ENCODE measurements around the gene ARFGEF2. TPM values are rescaled to one million over a fixed set of nuclear protein-coding genes. Genes with fewer than 3 reads are reported as not detected.
"Not testable (repeated sequence)": the region's sequence is repeated elsewhere in the genome, so short reads cannot be mapped to it uniquely, and the experiment has no call there.

The ARFGEF2 gene
- total RNA-seq, 1 donor from 2014 or later = 16.6 TPM

DNA sequence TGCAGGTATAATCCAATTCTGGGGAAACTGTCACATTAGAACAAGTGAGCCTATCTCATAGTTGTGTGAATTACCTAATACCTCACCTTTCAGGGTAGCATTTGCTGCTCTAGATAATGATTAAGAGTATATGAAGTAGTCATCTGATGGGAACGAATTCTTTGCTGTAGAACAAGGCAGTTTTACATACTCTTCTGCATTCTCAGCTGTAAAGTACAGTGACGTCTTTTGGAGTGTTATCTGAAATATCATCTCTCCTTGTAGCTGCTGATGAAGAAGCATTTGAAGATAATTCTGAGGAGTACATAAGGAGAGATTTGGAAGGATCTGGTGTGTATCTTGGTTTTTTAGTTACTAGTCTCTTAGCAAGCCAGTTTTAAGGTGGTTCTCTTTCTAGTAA lies 153.0 kb downstream of the ARFGEF2 start:
- Histone ChIP-seq H3K27ac (no peak overlapping the region), H2AFZ (replicated peaks) (no peak overlapping the region), H3K9me3 (ENCODE audit: low read depth) (no peaks in the 10 kb centered on the region), H3K79me2 (ENCODE audit: low read depth) (peaks cover 25% of the 10 kb centered on the region), H3K36me3 (peaks cover 56% of the 10 kb centered on the region), H3F3A (ENCODE audit: low read depth) (peaks cover 17% of the 10 kb centered on the region), H3K9ac (no peak overlapping the region), H4K20me1 (ENCODE audit: low read depth) (peaks cover 15% of the 10 kb centered on the region), H3K4me1 (no peaks in the 10 kb centered on the region), H3K27me3 (no peaks in the 10 kb centered on the region), H3K4me2 (no peak overlapping the region), H3K4me3 (no peak overlapping the region)
- Mint-ChIP-seq H3K27me3 (ENCODE audit: insufficient read depth, low read depth) (no peaks in the 10 kb centered on the region), H3K27ac (no peak overlapping the region), H3K4me1 (no peaks in the 10 kb centered on the region), H3K4me3 (no peak overlapping the region), H3K9me3 (no peaks in the 10 kb centered on the region), H3K36me3 (peaks cover 31% of the 10 kb centered on the region)
- TF ChIP-seq EZH2phosphoT487 (IDR thresholded peaks at IDR 0.05) (no peak), EZH2 (IDR thresholded peaks at IDR 0.05) (no peak)
- TF ChIP-seq, protein P1, sequence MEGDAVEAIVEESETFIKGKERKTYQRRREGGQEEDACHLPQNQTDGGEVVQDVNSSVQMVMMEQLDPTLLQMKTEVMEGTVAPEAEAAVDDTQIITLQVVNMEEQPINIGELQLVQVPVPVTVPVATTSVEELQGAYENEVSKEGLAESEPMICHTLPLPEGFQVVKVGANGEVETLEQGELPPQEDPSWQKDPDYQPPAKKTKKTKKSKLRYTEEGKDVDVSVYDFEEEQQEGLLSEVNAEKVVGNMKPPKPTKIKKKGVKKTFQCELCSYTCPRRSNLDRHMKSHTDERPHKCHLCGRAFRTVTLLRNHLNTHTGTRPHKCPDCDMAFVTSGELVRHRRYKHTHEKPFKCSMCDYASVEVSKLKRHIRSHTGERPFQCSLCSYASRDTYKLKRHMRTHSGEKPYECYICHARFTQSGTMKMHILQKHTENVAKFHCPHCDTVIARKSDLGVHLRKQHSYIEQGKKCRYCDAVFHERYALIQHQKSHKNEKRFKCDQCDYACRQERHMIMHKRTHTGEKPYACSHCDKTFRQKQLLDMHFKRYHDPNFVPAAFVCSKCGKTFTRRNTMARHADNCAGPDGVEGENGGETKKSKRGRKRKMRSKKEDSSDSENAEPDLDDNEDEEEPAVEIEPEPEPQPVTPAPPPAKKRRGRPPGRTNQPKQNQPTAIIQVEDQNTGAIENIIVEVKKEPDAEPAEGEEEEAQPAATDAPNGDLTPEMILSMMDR (IDR thresholded peaks at IDR 0.05) = no peak
- no peak for DNase-seq (ENCODE audit: low spot score)

DNA sequence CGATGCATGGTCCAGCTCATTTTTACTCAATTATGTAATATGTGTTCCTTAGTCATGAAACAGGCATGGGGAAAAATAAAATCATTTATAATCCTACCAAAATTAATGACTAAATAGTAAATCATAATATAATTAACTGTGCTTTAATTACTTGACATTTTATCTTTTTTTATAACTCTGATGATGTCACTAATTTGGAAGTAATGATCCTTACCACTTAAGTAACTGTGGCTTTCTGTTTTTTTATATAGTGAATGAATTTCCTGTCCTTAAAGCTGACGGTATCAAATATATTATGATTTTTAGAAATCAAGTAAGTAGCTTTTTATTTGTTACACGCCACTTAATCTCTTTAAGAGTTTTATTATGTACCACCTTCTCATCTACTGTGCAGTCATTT lies 156.8 kb downstream of the ARFGEF2 start:
- peaks cover 15% of the 10 kb centered on the region for H4K20me1 ChIP-seq (ENCODE audit: low read depth)
- H3K4me1 ChIP-seq = no peaks in the 10 kb centered on the region
- no peak overlapping the region for H3K27ac Mint-ChIP-seq
- H3K27me3 ChIP-seq = no peaks in the 10 kb centered on the region
- TF ChIP-seq, protein P1 (IDR thresholded peaks at IDR 0.05) = no peak
- DNase-seq (ENCODE audit: low spot score) = no peak
- H3K4me3 Mint-ChIP-seq = no peak overlapping the region
- no peak overlapping the region for H3K9ac ChIP-seq
- no peaks in the 10 kb centered on the region for H3K4me1 Mint-ChIP-seq
- H2AFZ ChIP-seq (replicated peaks) = no peak overlapping the region
- H3K9me3 Mint-ChIP-seq = no peaks in the 10 kb centered on the region
- no peak overlapping the region for H3K27ac ChIP-seq
- peaks cover 28% of the 10 kb centered on the region for H3K36me3 Mint-ChIP-seq
- no peak overlapping the region for H3K4me2 ChIP-seq
- H3K79me2 ChIP-seq (ENCODE audit: low read depth) = peaks cover 6% of the 10 kb centered on the region
- peaks cover 34% of the 10 kb centered on the region for H3K36me3 ChIP-seq
- H3K9me3 ChIP-seq (ENCODE audit: low read depth) = no peaks in the 10 kb centered on the region
- peaks cover 7% of the 10 kb centered on the region for H3F3A ChIP-seq (ENCODE audit: low read depth)
- no peaks in the 10 kb centered on the region for H3K27me3 Mint-ChIP-seq (ENCODE audit: insufficient read depth, low read depth)
- no peak overlapping the region for H3K4me3 ChIP-seq

DNA sequence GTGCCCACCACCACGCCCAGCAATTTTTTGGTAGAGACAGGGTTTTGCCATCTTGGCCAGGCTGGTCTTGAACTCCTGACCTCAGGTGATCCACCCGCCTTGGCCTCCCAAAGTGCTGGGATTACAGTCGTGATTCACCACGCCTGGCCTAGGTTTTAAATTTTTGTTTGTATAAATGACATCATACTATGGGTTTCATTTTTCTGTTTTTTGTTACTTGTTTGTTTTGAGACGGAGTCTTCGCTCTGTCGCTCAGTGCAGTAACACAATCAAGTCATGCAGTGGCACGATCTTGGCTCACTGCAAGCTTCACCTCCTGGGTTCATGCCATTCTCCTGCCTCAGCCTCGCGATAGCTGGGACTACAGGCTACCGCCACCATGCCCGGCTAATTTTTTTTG lies 160.8 kb downstream of the ARFGEF2 start:
- H3K4me3 Mint-ChIP-seq; H3K9me3 Mint-ChIP-seq; H3K9me3 ChIP-seq (ENCODE audit: low read depth); H3K9ac ChIP-seq; H3F3A ChIP-seq (ENCODE audit: low read depth); H3K4me2 ChIP-seq; H3K27me3 Mint-ChIP-seq (ENCODE audit: insufficient read depth, low read depth); H4K20me1 ChIP-seq (ENCODE audit: low read depth); H3K4me3 ChIP-seq; H3K27ac ChIP-seq; H3K4me1 Mint-ChIP-seq; DNase-seq (ENCODE audit: low spot score); H3K27me3 ChIP-seq; H3K27ac Mint-ChIP-seq; H2AFZ ChIP-seq (replicated peaks); H3K4me1 ChIP-seq: not testable (repeated sequence)
- peaks cover 16% of the 10 kb centered on the region for H3K79me2 ChIP-seq (ENCODE audit: low read depth)
- peaks cover 31% of the 10 kb centered on the region for H3K36me3 ChIP-seq
- peaks cover 30% of the 10 kb centered on the region for H3K36me3 Mint-ChIP-seq

Small RNA genes lying within 50 kb of the gene (small RNA-seq; reads per million reads assigned to genes)
- not detected for gene SNAP23P1

Other genes with a start within 250 kb of the ARFGEF2 start
- gene PREX1, start 93.7 kb upstream of the ARFGEF2 start, total RNA-seq (ENCODE audit: low replicate concordance) = 4.5 and 13.4 TPM in 2 replicates
- gene CSE1L, start 124.6 kb downstream of the ARFGEF2 start, total RNA-seq (ENCODE audit: low replicate concordance) = 244 and 348 TPM in 2 replicates

Measured in neural progenitor cell (in vitro differentiated cells).